Neural cell (in vitro differentiated cells): ENCODE measurements around the gene FNBP1. TPM values are rescaled to one million over a fixed set of nuclear protein-coding genes. Genes with fewer than 3 reads are reported as not detected.

Experiments used
- H2AFZ ChIP-seq: fragments of 200-600, 300-800 bp; sonication (generic), shearing (Covaris generic); 2 replicates; pipeline ENCODE4 v1.6.0; 2014; ENCODE audit warnings: low read depth, mild to moderate bottlenecking, antibody characterized with exemption, low read length, moderate library complexity
- H3F3A ChIP-seq: fragments of 200-600 bp; shearing (Covaris generic); 2 replicates; pipeline ENCODE4 v1.6.1; 2016; ENCODE audit warnings: mild to moderate bottlenecking, moderate library complexity, mixed read lengths, antibody characterized with exemption, low read length; ENCODE audit not compliant: insufficient read depth, poor library complexity, severe bottlenecking
- H3K27ac ChIP-seq: fragments of 200-600, 300-800 bp; sonication (generic), shearing (Covaris generic); 2 replicates; pipeline ENCODE4 v1.5.1; 2014; ENCODE audit warnings: mild to moderate bottlenecking, low read length, moderate library complexity
- H3K27me3 ChIP-seq: fragments of 300-800, 200-600 bp; sonication (generic), shearing (Covaris generic); 2 replicates; pipeline ENCODE4 v1.6.0; 2014; ENCODE audit warnings: mild to moderate bottlenecking, low read depth, low read length, moderate library complexity; ENCODE audit not compliant: insufficient read depth
- H3K36me3 ChIP-seq: fragments of 300-800, 200-600 bp; sonication (generic), shearing (Covaris generic); 2 replicates; pipeline ENCODE4 v1.5.1; 2014; ENCODE audit warnings: mild to moderate bottlenecking, antibody characterized with exemption, low read length, moderate library complexity; ENCODE audit not compliant: insufficient read depth
- H3K4me2 ChIP-seq: fragments of 300-800, 200-600 bp; sonication (generic), shearing (Covaris generic); 2 replicates; pipeline ENCODE4 v1.6.0; 2014; ENCODE audit warnings: mild to moderate bottlenecking, low read length
- H3K4me3 ChIP-seq: fragments of 300-800, 200-600 bp; sonication (generic), shearing (Covaris generic); 2 replicates; pipeline ENCODE4 v1.5.1; 2014; ENCODE audit warnings: mild to moderate bottlenecking, low read length, moderate library complexity
- H3K79me2 ChIP-seq: fragments of 200-600 bp; shearing (Covaris generic); replicated peaks from 2 replicates; pipeline ENCODE4 v1.6.0; 2014; ENCODE audit warnings: mild to moderate bottlenecking, low read length, moderate library complexity; ENCODE audit not compliant: insufficient read depth
- H3K9ac ChIP-seq: fragments of 300-800, 200-600 bp; sonication (generic), shearing (Covaris generic); 2 replicates; pipeline ENCODE4 v1.6.1; 2016; ENCODE audit warnings: mild to moderate bottlenecking, low read length, mixed read lengths
- H3K9me2 ChIP-seq: fragments of 200-600 bp; shearing (Covaris generic); 2 replicates; pipeline ENCODE4 v1.6.1; 2016; ENCODE audit warnings: mild to moderate bottlenecking, low read length, mixed read lengths; ENCODE audit not compliant: insufficient read depth
- H3K9me3 ChIP-seq: fragments of 200-600, 300-800 bp; sonication (generic), shearing (Covaris generic); 2 replicates; pipeline ENCODE4 v1.6.1; 2016; ENCODE audit warnings: mild to moderate bottlenecking, mixed run types, low read length, moderate library complexity, mixed read lengths
- H4K20me1 ChIP-seq: fragments of 200-600 bp; shearing (Covaris generic); 2 replicates; pipeline ENCODE4 v1.6.1; 2016; ENCODE audit warnings: mild to moderate bottlenecking, mixed run types; ENCODE audit not compliant: insufficient read depth
- CTCF ChIP-seq: fragments of 450-650 bp; IDR thresholded peaks from 2 replicates; pipeline ENCODE4 v1.5.1; 2014; ENCODE audit warnings: antibody characterized with exemption, mild to moderate bottlenecking, moderate library complexity; ENCODE audit not compliant: poor library complexity, severe bottlenecking
- EP300 ChIP-seq: fragments of 450-650 bp; conservative IDR thresholded peaks from 2 replicates; pipeline ENCODE4 v1.6.1; 2014; ENCODE audit warnings: antibody characterized with exemption, mild to moderate bottlenecking, moderate library complexity; ENCODE audit not compliant: poor library complexity, severe bottlenecking
- EZH2 ChIP-seq: fragments of 200-600, 300-800 bp; shearing (Covaris generic), sonication (generic); IDR thresholded peaks from 2 replicates; pipeline ENCODE4 v1.6.1; 2014; ENCODE audit warnings: antibody characterized with exemption, low read length, borderline replicate concordance, mild to moderate bottlenecking; ENCODE audit not compliant: insufficient read depth, poor library complexity, severe bottlenecking
- MXI1 ChIP-seq: fragments of 450-650 bp; conservative IDR thresholded peaks from 2 replicates; pipeline ENCODE4 v1.6.1; 2014; ENCODE audit warnings: antibody characterized with exemption, mild to moderate bottlenecking; ENCODE audit not compliant: poor library complexity, severe bottlenecking
- POLR2AphosphoS5 ChIP-seq: IDR thresholded peaks from 2 replicates; pipeline ENCODE4 v1.6.1; 2012
- RAD21 ChIP-seq: fragments of 450-650 bp; conservative IDR thresholded peaks from 2 replicates; pipeline ENCODE4 v1.6.1; 2014; ENCODE audit warnings: antibody characterized with exemption, mild to moderate bottlenecking, moderate library complexity
- REST ChIP-seq: IDR thresholded peaks from 2 replicates; pipeline ENCODE4 v1.6.1; 2012; ENCODE audit warnings: borderline replicate concordance
- SMC3 ChIP-seq: fragments of 450-650 bp; conservative IDR thresholded peaks from 2 replicates; pipeline ENCODE4 v1.6.1; 2014; ENCODE audit warnings: antibody characterized with exemption, mild to moderate bottlenecking, moderate library complexity; ENCODE audit not compliant: poor library complexity
- TAF1 ChIP-seq: IDR thresholded peaks from 2 replicates; pipeline ENCODE4 v1.6.1; 2012; ENCODE audit warnings: low read depth
- polyA plus RNA-seq: library from polyadenylated mRNA; depleted of rRNA; stranded (reverse); fragments of >200 nt; gene quantifications from 2 replicates; pipeline ENCODE4 v1.2.3, GENCODE V29; 2014

FNBP1 gene
- polyA plus RNA-seq, 1 donor from 2014 or later = 16.6 TPM

GRCh38 chr9:130050462-130050861 is 7.5 kb upstream of the FNBP1 start:
- H3K36me3 ChIP-seq = no peaks in the 10 kb centered on the region

DNA sequence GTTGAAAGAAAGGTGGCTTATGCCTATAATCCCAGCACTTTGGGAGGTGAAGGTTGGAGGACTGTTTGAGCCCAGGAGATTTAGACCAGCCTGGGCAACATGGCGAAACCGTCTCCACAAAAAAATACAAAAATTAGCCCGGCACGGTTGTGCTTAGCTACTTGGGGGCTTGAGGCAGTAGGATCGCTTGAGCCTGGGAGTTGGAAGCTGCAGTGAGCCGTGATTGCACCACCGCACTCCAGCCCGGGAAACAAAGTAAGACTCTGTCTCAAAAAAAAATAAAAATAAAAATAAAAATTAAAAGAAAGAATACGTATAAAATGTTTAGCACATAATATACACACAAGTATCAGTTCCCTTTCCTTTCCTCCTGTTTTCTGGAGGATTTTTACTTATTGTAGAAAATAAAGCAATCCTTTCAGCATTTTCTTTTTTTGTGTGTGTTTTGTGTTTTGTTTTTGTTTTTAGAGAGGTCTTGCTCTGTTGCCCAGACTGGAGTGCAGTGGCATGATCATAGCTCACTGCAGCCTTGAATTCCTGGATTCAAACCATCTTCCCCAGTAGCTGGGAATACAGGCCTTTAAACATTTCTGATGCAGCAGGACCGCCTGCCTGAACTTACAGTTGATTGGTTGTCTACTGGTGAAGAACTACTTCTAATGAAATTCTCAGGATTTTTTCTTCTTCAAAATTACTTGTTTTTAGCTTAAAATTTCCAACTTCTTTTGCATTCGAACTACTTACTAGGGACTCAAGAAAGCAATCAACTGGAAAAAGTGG is 6.6 kb upstream of the FNBP1 start:
- no peak for TF ChIP-seq EZH2
- no peak for TF ChIP-seq EP300
- no peak for TF ChIP-seq POLR2AphosphoS5
- no peak for TF ChIP-seq RAD21
- TF ChIP-seq SMC3 = no peak
- no peak for TF ChIP-seq REST
- TF ChIP-seq MXI1 = no peak
- TF ChIP-seq CTCF = no peak
- TF ChIP-seq TAF1 = no peak
- Histone ChIP-seq H3K36me3 (no peaks in the 10 kb centered on the region), H3F3A (no peaks in the 10 kb centered on the region)

More at GRCh38 chr9:130050462-130050861, 7.5 kb upstream of the FNBP1 start:
- Histone ChIP-seq H3K9me3 (no peaks in the 10 kb centered on the region), H3K27me3 (no peaks in the 10 kb centered on the region), H3K4me3 (no peak overlapping the region), H3K79me2 (peaks cover 26% of the 10 kb centered on the region), H3K9me2 (no peaks in the 10 kb centered on the region), H3F3A (no peaks in the 10 kb centered on the region), H3K27ac (no peak overlapping the region), H4K20me1 (no peaks in the 10 kb centered on the region), H2AFZ (no peak overlapping the region), H3K4me2 (no peak overlapping the region), H3K9ac (no peak overlapping the region)
- TF ChIP-seq TAF1 (no peak), RAD21 (no peak), SMC3 (no peak), EZH2 (no peak)

More for the DNA sequence above, 6.6 kb upstream of the FNBP1 start:
- Histone ChIP-seq H3K9ac (no peak overlapping the region), H3K79me2 (peaks cover 19% of the 10 kb centered on the region), H3K9me3 (no peaks in the 10 kb centered on the region), H3K9me2 (no peaks in the 10 kb centered on the region), H3K4me2 (no peak overlapping the region), H3K27me3 (no peaks in the 10 kb centered on the region), H2AFZ (no peak overlapping the region), H4K20me1 (no peaks in the 10 kb centered on the region), H3K4me3 (no peak overlapping the region), H3K27ac (no peak overlapping the region)
